Stimulated activated CD8-positive, alpha-beta memory T cell treated with anti-CD3 and anti-CD28 coated beads, Interleukin-4, amount 100 ng/mL, for 48 hours (primary cell): ENCODE results near the gene IGSF11.
A peak's percentile ranks its signal among the peaks of the same experiment; 100 is the strongest.

Source experiments
- DNase-seq: peaks from one replicate; pipeline ENCODE4 v3.0.0-alpha.2; 2020

Gene IGSF11

GRCh38 chr3:118946449-118946848 is 88.2 kb downstream of the IGSF11 start:
- DNase-seq, result no peak

- DNase-seq, result no peak
Observed at GRCh38 chr3:118945834-118946233, 88.8 kb downstream of the IGSF11 start.

- DNase-seq, result no peak
Observed at GRCh38 chr3:118943597-118943996, 91.0 kb downstream of the IGSF11 start.

- DNase-seq, result no peak
Observed at GRCh38 chr3:118942671-118943070, 92.0 kb downstream of the IGSF11 start.

- DNase-seq, result no peak
Observed at GRCh38 chr3:118942195-118942594, 92.5 kb downstream of the IGSF11 start.

GRCh38 chr3:118941236-118941635 is 93.4 kb downstream of the IGSF11 start:
- DNase-seq, result no peak

- DNase-seq, result no peak
Observed at GRCh38 chr3:118938183-118938961, 96.3 kb downstream of the IGSF11 start.

- DNase-seq, result no peak
Observed at GRCh38 chr3:118936811-118937210, 97.8 kb downstream of the IGSF11 start.

GRCh38 chr3:118932822-118933558 is 101.7 kb downstream of the IGSF11 start:
- no peak for DNase-seq

- no peak for DNase-seq
Observed at GRCh38 chr3:118931996-118932395, 102.7 kb downstream of the IGSF11 start.

GRCh38 chr3:118927449-118927848 is 107.2 kb downstream of the IGSF11 start:
- no peak for DNase-seq

GRCh38 chr3:118912188-118912587 is 122.5 kb downstream of the IGSF11 start:
- no peak for DNase-seq

- no peak for DNase-seq
Observed at GRCh38 chr3:118910332-118910731, 124.3 kb downstream of the IGSF11 start.

- no peak for DNase-seq
Observed at GRCh38 chr3:118909763-118910162, 124.9 kb downstream of the IGSF11 start.

GRCh38 chr3:118907909-118908308 is 126.7 kb downstream of the IGSF11 start:
- DNase-seq, result no peak

- no peak for DNase-seq
Observed at GRCh38 chr3:118900737-118901525, 133.7 kb downstream of the IGSF11 start.

- no peak for DNase-seq
Observed at GRCh38 chr3:118890206-118890605, 144.4 kb downstream of the IGSF11 start.

- DNase-seq, result no peak
Observed at GRCh38 chr3:118889691-118890090, 145.0 kb downstream of the IGSF11 start.

- no peak for DNase-seq
Observed at GRCh38 chr3:118886708-118887107, 147.9 kb downstream of the IGSF11 start.

GRCh38 chr3:118884748-118885206 is 149.9 kb downstream of the IGSF11 start:
- DNase-seq, result peak; percentile 86

- DNase-seq, result peak; percentile 78
Observed at GRCh38 chr3:118882353-118882947, 152.2 kb downstream of the IGSF11 start.

GRCh38 chr3:118868051-118868450 is 166.6 kb downstream of the IGSF11 start:
- no peak for DNase-seq

- DNase-seq, result no peak
Observed at GRCh38 chr3:118863731-118864322, 170.8 kb downstream of the IGSF11 start.
